Gastroesophageal sphincter (tissue), 3 donors: ENCODE measurements around the gene PRR18.

Source experiments
- CTCF ChIP-seq, 4 experiments: fragments of 200-600 bp in 2 of 4; fragments of 450-650 bp in 2 of 4; sonication (generic) in 1 of 4; IDR thresholded peaks; one replicate each; pipeline ENCODE4 v1.5.1; 2017 to 2019; ENCODE audit warnings: antibody characterized with exemption in 4 of 4, mild to moderate bottlenecking in 2 of 4, moderate library complexity in 2 of 4
- EP300 ChIP-seq: sonication (generic); formaldehyde crosslinking; IDR thresholded peaks from one replicate; pipeline ENCODE4 v1.6.1; 2017; ENCODE audit warnings: antibody characterized with exemption, mild to moderate bottlenecking
- POLR2A ChIP-seq, 2 donors: fragments of 450-650 bp; IDR thresholded peaks; one replicate each; pipeline ENCODE4 v1.6.1; 2017; ENCODE audit warnings: antibody characterized with exemption in 2 of 2, mild to moderate bottlenecking in 2 of 2, moderate library complexity in 1 of 2
- POLR2AphosphoS5 ChIP-seq: sonication (generic); formaldehyde crosslinking; IDR thresholded peaks from one replicate; pipeline ENCODE4 v1.6.1; 2017; ENCODE audit warnings: antibody characterized with exemption

GRCh38 chr6:166305562-166306117 is 2.6 kb downstream of the PRR18 start:
- no peak for TF ChIP-seq CTCF (IDR thresholded peaks at IDR 0.05)
- no peak for TF ChIP-seq POLR2A (IDR thresholded peaks at IDR 0.05)
- TF ChIP-seq POLR2AphosphoS5, result no peak
- no peak for TF ChIP-seq EP300
